Neural cell (in vitro differentiated cells): ENCODE measurements around the gene ATP9B. TPM values are rescaled to one million over a fixed set of nuclear protein-coding genes. Genes with fewer than 3 reads are reported as not detected.

Experiments
- H2AFZ ChIP-seq: fragments of 200-600, 300-800 bp; sonication (generic), shearing (Covaris generic); 2 replicates; pipeline ENCODE4 v1.6.0; 2014; ENCODE audit warnings: low read depth, mild to moderate bottlenecking, antibody characterized with exemption, low read length, moderate library complexity
- H3F3A ChIP-seq: fragments of 200-600 bp; shearing (Covaris generic); 2 replicates; pipeline ENCODE4 v1.6.1; 2016; ENCODE audit warnings: mild to moderate bottlenecking, moderate library complexity, mixed read lengths, antibody characterized with exemption, low read length; ENCODE audit not compliant: insufficient read depth, poor library complexity, severe bottlenecking
- H3K27ac ChIP-seq: fragments of 200-600, 300-800 bp; sonication (generic), shearing (Covaris generic); 2 replicates; pipeline ENCODE4 v1.5.1; 2014; ENCODE audit warnings: mild to moderate bottlenecking, low read length, moderate library complexity
- H3K27me3 ChIP-seq: fragments of 300-800, 200-600 bp; sonication (generic), shearing (Covaris generic); 2 replicates; pipeline ENCODE4 v1.6.0; 2014; ENCODE audit warnings: mild to moderate bottlenecking, low read depth, low read length, moderate library complexity; ENCODE audit not compliant: insufficient read depth
- H3K36me3 ChIP-seq: fragments of 300-800, 200-600 bp; sonication (generic), shearing (Covaris generic); 2 replicates; pipeline ENCODE4 v1.5.1; 2014; ENCODE audit warnings: mild to moderate bottlenecking, antibody characterized with exemption, low read length, moderate library complexity; ENCODE audit not compliant: insufficient read depth
- H3K4me2 ChIP-seq: fragments of 300-800, 200-600 bp; sonication (generic), shearing (Covaris generic); 2 replicates; pipeline ENCODE4 v1.6.0; 2014; ENCODE audit warnings: mild to moderate bottlenecking, low read length
- H3K4me3 ChIP-seq: fragments of 300-800, 200-600 bp; sonication (generic), shearing (Covaris generic); 2 replicates; pipeline ENCODE4 v1.5.1; 2014; ENCODE audit warnings: mild to moderate bottlenecking, low read length, moderate library complexity
- H3K79me2 ChIP-seq: fragments of 200-600 bp; shearing (Covaris generic); replicated peaks from 2 replicates; pipeline ENCODE4 v1.6.0; 2014; ENCODE audit warnings: mild to moderate bottlenecking, low read length, moderate library complexity; ENCODE audit not compliant: insufficient read depth
- H3K9ac ChIP-seq: fragments of 300-800, 200-600 bp; sonication (generic), shearing (Covaris generic); 2 replicates; pipeline ENCODE4 v1.6.1; 2016; ENCODE audit warnings: mild to moderate bottlenecking, low read length, mixed read lengths
- H3K9me2 ChIP-seq: fragments of 200-600 bp; shearing (Covaris generic); 2 replicates; pipeline ENCODE4 v1.6.1; 2016; ENCODE audit warnings: mild to moderate bottlenecking, low read length, mixed read lengths; ENCODE audit not compliant: insufficient read depth
- H3K9me3 ChIP-seq: fragments of 200-600, 300-800 bp; sonication (generic), shearing (Covaris generic); 2 replicates; pipeline ENCODE4 v1.6.1; 2016; ENCODE audit warnings: mild to moderate bottlenecking, mixed run types, low read length, moderate library complexity, mixed read lengths
- H4K20me1 ChIP-seq: fragments of 200-600 bp; shearing (Covaris generic); 2 replicates; pipeline ENCODE4 v1.6.1; 2016; ENCODE audit warnings: mild to moderate bottlenecking, mixed run types; ENCODE audit not compliant: insufficient read depth
- CTCF ChIP-seq: fragments of 450-650 bp; IDR thresholded peaks from 2 replicates; pipeline ENCODE4 v1.5.1; 2014; ENCODE audit warnings: antibody characterized with exemption, mild to moderate bottlenecking, moderate library complexity; ENCODE audit not compliant: poor library complexity, severe bottlenecking
- EP300 ChIP-seq: fragments of 450-650 bp; conservative IDR thresholded peaks from 2 replicates; pipeline ENCODE4 v1.6.1; 2014; ENCODE audit warnings: antibody characterized with exemption, mild to moderate bottlenecking, moderate library complexity; ENCODE audit not compliant: poor library complexity, severe bottlenecking
- EZH2 ChIP-seq: fragments of 200-600, 300-800 bp; shearing (Covaris generic), sonication (generic); IDR thresholded peaks from 2 replicates; pipeline ENCODE4 v1.6.1; 2014; ENCODE audit warnings: antibody characterized with exemption, low read length, borderline replicate concordance, mild to moderate bottlenecking; ENCODE audit not compliant: insufficient read depth, poor library complexity, severe bottlenecking
- MXI1 ChIP-seq: fragments of 450-650 bp; conservative IDR thresholded peaks from 2 replicates; pipeline ENCODE4 v1.6.1; 2014; ENCODE audit warnings: antibody characterized with exemption, mild to moderate bottlenecking; ENCODE audit not compliant: poor library complexity, severe bottlenecking
- POLR2AphosphoS5 ChIP-seq: IDR thresholded peaks from 2 replicates; pipeline ENCODE4 v1.6.1; 2012
- RAD21 ChIP-seq: fragments of 450-650 bp; conservative IDR thresholded peaks from 2 replicates; pipeline ENCODE4 v1.6.1; 2014; ENCODE audit warnings: antibody characterized with exemption, mild to moderate bottlenecking, moderate library complexity
- REST ChIP-seq: IDR thresholded peaks from 2 replicates; pipeline ENCODE4 v1.6.1; 2012; ENCODE audit warnings: borderline replicate concordance
- SMC3 ChIP-seq: fragments of 450-650 bp; conservative IDR thresholded peaks from 2 replicates; pipeline ENCODE4 v1.6.1; 2014; ENCODE audit warnings: antibody characterized with exemption, mild to moderate bottlenecking, moderate library complexity; ENCODE audit not compliant: poor library complexity
- TAF1 ChIP-seq: IDR thresholded peaks from 2 replicates; pipeline ENCODE4 v1.6.1; 2012; ENCODE audit warnings: low read depth
- polyA plus RNA-seq: library from polyadenylated mRNA; depleted of rRNA; stranded (reverse); fragments of >200 nt; gene quantifications from 2 replicates; pipeline ENCODE4 v1.2.3, GENCODE V29; 2014

ATP9B gene
- polyA plus RNA-seq, 1 donor from 2014 or later: 15.4 TPM

- no peaks in the 10 kb centered on the region for H3K79me2 ChIP-seq
- no peak overlapping the region for H2AFZ ChIP-seq
- H3K4me3 ChIP-seq: no peak overlapping the region
- H3K4me2 ChIP-seq: no peak overlapping the region
- no peaks in the 10 kb centered on the region for H3F3A ChIP-seq
- no peak overlapping the region for H3K9ac ChIP-seq
- no peaks in the 10 kb centered on the region for H4K20me1 ChIP-seq
- no peaks in the 10 kb centered on the region for H3K27me3 ChIP-seq
- no peaks in the 10 kb centered on the region for H3K9me2 ChIP-seq
- no peaks in the 10 kb centered on the region for H3K9me3 ChIP-seq
- TF ChIP-seq CTCF: no peak
- no peak for TF ChIP-seq EP300
- no peak for TF ChIP-seq EZH2
- TF ChIP-seq POLR2AphosphoS5: no peak
- no peak for TF ChIP-seq REST
- no peak for TF ChIP-seq SMC3
- no peak for TF ChIP-seq TAF1
- TF ChIP-seq RAD21: no peak
- TF ChIP-seq MXI1: no peak
- no peak overlapping the region for H3K27ac ChIP-seq
- no peaks in the 10 kb centered on the region for H3K36me3 ChIP-seq
Measured at GRCh38 chr18:79372991-79373390, 303.8 kb downstream of the ATP9B start.

GRCh38 chr18:79373736-79374135 is 304.5 kb downstream of the ATP9B start:
- Histone ChIP-seq H3K9ac (no peak overlapping the region), H3K27ac (no peak overlapping the region), H4K20me1 (no peaks in the 10 kb centered on the region), H3K79me2 (no peaks in the 10 kb centered on the region), H3K36me3 (no peaks in the 10 kb centered on the region), H3K9me2 (no peaks in the 10 kb centered on the region), H3F3A (no peaks in the 10 kb centered on the region), H3K9me3 (no peaks in the 10 kb centered on the region), H3K4me2 (no peak overlapping the region), H2AFZ (no peak overlapping the region), H3K4me3 (no peak overlapping the region), H3K27me3 (no peaks in the 10 kb centered on the region)
- no peak for TF ChIP-seq SMC3
- no peak for TF ChIP-seq EP300
- TF ChIP-seq POLR2AphosphoS5: no peak
